Hematopoietic multipotent progenitor cell treated with erythropoietin and hydrocortisone succinate and interleukin-3 and kit ligand, for 4 days (in vitro differentiated cells): ENCODE results near the gene BRAT1.
A peak's percentile ranks its signal among the peaks of the same experiment; 100 is the strongest.

Source experiments
- DNase-seq: peaks from one replicate; pipeline ENCODE4 v3.0.0-alpha.2; 2015

BRAT1 gene

DNA sequence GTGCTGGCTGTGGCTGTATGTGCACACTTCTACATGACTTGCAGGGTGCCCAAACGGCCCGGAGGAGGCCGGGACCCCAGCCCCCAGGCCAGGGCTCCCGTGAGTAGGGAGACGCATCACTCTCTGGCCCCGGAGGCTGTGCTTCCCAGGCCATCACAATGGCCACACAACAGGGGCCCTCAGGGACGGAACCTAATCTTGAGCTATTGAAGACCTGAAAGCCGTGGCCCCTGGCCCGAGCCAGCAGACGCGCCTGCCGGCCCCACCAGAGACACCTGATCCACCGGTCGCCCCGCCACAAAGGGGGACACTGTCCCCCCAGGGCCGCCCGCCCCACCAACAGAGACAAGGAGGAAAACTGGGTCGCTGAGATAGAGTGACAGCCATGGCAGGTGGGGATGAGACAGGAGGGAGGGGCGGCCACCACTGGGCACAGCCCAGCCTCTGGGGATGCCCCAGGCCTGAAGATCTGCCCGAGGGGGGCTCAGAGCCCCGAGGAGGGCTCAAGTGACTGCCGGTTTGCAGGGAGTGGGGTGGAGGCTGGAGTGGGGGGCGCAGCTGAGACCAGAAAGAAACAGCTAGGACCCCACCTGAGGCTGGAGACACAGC, 45.9 kb downstream of the BRAT1 start:
- no peak for DNase-seq

DNA sequence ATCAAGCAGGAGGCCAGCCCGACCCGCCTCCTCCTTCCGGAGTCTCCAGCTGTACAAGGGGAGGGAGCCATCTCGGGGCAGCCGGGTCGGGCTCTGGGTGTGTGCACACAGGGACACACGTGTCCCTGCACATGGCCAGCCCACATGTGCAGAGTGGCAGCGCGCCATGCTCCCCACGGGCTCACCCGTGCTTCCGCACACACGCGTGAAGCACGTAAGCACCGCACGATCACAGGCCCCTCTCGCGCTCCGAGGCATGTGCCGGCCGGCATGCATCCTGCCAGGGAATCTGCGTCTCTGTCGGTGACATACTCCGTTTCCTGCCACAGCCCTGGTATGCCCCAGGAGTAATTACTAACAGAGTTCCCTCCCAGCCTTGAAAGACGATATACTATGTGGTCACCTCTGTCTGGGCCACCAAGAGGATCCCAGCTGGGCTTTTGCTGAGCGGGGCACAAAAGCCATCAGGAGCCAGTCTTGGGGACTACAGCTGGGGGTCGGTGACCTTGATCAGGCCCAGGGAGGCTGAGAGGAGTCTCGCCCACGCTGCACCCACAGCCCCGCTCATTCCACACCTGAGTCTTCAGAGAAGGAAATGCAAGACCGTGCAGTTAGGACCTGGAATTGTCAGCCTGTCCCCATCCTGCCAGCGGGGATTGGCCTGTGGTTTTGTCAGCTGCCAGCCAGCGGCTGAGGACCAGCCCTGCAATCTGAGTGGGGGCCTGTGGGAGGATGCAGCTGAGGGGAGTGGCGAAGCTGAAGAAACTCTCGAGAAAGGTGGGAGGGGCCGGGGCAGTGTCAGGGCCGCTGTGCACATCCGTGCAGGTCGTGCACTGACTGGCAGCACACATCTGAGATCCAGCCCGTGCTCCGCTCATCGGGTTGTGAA, 46.8 kb downstream of the BRAT1 start:
- peak; percentile 89 for DNase-seq

DNA sequence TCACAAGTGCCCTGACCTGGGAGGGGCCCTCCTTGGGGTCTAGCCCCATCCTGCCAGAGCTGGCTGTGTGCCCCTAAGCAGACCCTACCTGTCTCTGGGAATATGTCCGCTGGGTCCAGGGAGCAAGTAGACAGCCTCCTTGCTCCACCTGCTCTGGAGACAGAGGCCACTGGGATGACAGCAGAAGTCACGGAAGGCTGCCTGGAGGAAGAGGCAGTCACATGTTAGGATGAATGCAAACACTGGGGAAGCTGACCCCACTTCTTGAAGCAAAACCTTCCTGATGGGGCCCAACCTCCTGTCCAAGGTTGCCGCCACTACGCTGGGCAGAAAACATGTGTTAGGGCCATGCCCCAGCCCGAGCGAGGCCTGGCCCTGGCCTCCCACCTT, 47.4 kb downstream of the BRAT1 start:
- DNase-seq = no peak

DNA sequence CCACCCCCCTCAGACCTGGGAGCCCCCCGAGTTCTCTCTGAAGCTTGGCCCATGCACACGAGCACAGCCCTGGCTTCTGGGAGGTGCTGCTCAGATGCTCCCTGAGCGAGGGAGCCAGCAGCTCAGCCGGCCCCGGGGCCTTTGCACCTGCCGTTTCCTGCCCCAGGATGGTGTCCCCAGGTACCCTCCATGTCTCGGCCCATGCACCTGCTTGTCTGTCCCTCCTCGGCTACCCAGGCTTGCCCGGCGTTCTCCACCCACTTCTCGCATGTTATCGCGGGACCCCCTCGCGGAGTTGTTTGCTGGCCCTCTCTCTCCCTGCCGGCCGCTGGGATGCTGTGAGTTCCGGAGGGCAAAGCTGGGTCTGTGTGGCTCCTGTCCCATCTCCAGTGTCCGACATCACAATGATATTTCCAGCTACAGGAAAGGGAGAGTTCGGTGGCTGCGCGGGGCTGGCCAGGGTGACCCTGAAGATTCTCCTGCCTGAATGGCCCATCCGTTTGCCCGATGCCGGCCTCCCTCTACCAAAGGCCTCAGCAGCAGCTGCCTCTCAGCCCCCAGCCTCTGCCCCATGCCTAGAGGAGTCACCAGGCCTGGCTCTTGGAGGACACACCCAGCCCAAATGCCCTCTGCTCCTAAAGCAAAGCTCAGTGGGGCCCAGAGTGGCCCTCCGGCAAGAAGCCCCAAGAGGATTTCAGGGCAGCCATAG, 48.0 kb downstream of the BRAT1 start:
- DNase-seq = no peak

DNA sequence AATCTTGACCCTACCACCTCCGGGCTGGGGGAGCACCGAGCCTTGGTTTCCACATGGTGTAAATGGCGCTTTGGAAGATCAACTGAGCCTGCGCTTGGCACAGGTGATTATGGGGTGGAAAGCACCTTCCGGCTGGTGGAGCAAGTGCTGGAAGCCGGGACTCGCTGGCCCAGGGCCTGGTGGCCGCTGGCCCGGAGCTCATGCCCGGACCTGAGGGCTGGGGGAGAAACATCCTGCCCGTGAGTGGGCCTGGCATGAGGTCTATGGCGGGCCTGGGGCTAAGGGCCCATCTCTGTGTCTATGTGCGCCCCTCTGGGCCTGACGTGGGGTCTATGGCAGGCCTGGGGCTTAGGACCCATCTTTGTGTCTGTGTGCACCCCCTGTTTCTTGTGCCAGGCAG, 49.9 kb downstream of the BRAT1 start:
- no peak for DNase-seq

DNA sequence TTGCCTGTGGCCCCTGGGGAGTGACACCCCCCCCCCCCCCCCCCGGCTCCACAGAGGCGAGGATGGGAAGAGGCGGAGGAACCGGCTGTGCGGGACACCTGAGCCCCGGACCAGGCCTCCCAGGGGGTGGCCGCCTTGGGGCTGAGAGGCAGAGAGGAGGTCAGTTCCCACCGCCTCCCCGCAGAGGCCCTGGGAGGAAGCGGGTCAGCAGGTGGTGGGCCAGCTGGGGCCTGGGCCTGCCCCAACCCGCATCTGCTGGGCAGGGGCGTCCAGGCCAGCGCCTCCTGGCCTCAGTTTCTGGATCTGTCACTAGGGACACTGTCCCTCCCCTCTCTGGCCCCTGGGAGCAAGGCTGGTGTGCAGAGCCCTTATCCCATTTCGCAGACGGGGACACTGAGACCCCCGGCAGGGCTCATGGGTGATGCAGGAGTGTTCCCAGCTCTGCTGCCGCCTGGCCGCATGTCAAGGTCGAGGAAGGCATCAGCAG, 50.4 kb downstream of the BRAT1 start:
- DNase-seq = no peak

DNA sequence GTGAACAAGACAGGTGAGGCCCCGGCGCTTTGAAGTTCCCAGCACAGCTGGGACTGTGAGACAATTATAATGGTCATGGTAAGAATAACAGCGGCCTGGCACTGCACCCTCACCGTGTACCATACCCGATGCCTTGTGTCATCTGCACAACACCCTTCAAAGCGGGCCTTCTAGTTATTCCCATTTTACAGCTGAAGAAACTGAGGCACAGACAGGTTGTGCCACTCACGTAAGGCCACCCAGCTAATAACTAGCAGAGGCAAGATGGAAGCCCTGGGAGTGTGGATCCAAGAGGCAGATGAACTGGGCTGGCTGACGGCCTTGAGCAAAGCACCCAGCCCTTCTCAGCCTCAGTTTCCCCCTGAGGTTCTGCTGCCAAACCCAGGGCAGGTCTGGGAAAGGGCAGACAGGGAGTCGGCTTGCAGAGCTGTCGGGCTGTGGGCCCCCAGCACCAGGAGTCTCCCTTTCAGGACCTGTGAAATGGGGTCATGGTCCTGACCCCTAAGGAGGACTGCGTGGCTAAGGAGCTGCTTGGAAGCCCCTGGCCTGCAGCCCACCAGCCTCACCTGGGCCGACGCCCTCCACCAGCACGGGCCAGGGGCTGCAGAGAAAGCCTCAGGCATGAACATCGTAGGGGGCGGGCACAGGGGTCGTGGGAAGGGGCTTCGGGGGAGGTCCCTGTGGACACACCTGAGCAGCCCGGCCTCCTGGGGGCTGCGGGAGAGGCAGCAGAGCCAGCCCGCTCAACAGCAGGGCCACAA, 51.0 kb downstream of the BRAT1 start:
- no peak for DNase-seq

DNA sequence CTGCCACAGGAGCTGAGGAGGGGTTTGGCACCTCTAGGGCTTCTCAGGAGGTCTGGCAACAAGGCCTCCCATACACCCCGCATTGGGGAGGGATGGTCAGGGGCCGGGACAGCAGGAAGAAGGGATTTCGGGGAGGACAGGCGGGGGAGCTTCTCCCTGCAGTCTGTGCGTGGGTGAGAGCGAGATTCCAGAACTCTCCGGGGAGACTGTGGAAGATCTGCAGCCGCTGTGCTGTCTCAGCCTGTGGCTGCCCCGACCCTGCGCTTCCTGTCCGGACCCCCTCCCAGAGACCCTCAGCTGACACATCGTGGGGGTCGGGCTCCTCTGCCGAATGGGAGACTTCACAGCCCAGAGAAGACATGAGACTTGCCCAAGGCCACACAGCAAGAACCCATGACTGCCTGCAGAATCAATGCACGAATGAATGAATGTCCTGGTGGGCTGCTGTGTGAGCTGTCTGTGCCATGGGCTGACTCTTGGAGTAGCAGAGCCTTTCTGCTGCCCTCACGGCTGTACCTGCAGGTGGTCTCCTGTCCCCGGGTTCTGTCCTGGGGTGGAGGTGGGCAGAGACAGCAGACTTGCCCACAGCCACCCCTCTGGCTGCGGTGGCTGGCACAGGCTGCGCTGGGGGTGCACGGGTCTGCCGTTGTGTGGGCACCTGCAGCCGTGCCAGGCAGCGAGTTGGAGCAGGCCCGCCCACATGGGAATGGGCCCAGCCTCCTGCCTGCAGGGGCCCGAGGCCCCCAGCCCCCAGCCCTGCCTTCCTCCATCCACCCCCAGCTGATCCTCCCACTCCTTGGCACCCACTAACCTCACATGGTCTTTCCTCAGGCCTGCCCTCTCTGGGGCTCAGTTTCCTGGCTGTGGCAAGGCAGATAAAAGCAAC, 52.0 kb downstream of the BRAT1 start:
- DNase-seq = no peak

DNA sequence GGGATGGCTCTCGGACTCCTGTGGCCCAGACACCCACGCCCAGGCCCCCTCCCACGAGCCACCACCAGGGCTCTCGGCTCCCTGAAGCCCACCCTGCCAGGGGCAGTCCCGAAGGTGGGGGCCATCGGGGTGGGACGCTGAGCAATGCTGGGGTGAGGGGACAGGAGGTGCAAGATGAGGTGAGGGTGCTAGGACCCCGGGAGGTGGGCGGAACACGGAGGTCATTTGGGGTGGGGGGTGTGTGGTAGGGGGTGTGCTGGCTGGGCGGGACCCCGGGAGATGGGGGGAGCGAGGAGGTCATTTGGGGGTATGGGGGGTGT, 52.7 kb downstream of the BRAT1 start:
- no peak for DNase-seq

DNA sequence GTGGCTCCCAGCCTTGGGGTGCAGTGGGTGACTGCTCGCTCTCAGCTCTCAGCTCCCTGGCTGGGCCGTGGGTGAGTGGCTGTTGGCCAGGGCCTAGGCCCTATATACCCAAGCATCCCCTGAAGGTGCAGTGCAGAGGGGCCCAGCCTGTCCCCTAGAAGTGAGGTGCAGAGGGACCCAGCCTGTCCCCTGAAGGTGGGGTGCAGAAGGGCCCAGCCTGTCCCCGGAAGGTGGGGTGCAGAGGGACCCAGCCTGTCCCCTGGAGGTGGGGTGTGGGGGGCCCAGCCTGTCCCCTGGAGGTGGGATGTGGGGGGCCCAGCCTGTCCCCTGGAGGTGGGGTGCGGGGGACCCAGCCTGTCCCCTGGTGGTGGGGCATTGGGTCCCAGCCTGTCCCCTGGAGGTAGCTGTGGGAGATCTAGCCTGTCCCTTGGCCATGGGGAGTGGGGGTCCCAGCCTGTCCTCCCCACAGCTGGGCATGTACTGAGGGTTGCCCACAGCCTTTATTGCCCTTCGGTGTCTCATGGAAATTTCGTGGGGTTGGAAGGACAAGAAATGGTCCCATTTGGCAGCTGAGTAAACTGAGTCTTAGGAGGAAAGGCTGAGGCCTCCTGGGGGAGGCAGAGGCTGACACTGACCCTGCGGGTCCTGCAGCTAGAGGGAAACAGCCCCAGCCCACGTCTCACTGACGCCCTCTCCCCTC, 53.2 kb downstream of the BRAT1 start:
- DNase-seq = no peak

DNA sequence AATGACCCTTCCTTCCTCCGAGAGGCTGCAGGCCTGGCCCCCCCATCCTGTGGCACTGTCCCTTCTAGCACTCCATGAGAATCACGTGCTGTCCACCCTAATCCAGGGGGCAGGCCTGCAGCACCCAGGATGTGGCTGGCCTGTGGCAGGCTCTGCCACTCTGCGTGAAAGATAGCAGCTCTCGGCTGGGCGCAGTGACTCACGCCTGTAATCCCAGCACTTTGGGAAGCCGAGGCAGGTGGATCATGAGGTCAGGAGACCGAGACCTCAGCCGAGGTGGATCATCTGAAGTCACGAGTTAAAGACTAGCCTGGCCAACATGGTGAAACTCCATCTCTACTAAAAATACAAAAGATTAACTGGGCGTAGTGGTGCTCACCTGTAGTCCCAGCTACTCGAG, 54.6 kb downstream of the BRAT1 start:
- DNase-seq = no peak

DNA sequence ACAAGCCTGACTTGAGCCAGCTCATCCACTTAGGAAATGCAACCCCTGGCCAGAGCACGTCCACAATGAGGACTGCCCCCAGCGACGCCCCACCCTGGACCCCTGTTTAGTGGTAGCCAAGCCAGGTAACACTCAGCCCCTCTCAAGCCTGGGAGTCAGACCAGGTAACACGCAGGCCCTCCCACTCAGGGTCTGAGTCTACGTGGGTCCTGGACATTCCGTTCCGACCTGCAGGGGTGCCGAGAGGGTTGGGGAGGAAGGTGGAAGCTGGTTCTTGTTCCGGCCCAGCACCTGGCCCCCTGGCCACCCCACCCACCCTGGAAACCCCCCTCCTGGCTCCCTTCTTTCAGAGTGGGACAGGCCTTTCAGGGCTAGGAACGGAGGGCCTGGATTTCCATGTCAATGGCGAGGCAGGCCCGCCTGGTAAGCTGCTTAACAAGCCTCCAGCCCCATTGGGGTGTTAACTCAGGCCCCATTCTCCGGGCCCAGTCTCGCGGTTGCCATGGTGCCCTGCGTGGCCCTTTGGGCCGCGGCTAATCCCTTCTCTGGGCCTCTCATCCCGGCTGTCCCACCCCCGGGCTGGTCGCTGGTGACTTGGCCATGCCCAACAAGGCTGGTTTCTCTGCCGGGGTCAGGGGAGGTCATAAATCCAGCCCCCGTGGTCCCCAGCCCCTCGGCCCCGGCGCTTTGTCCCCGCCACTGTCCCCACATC, 55.4 kb downstream of the BRAT1 start:
- DNase-seq = no peak

DNA sequence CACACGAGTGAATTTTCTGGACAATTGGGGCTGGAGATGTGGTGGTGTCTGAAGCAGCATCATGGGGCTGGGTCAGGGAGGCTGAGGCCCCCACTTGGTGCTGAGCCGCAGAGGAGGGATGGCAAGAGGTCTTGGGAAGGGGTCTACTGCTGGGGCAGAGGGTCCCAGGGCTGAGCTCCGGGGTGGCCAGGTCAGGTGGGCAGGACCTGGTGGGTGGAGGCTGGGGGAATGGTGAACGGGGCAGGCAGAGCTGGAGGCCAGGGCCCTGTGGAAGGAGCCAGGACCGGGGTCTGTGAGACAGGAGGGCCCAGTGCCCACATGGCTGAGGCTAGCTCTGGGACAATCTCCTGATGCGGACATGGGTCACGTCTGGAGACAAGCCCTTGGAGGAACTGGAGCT, 56.1 kb downstream of the BRAT1 start:
- no peak for DNase-seq

DNA sequence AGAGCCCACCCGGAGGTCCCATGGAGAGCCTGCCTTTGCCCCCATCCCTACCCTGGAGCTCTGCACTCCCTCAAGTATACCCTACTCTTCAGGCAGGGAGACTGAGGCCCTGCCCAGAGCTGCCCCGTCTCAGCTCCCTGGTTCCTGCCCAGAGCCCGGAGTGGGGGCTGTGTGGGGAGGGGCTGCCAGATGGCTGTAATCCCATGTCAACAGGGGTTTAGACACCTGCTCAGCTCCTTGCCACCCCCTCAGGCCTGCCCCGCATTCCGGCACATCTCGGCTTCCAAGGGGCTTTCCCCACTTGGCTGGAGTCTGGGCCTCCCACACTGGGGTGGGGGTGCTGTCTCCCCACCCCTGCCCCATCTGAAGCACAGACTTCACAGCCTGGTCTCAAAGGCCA, 56.6 kb downstream of the BRAT1 start:
- DNase-seq = no peak

DNA sequence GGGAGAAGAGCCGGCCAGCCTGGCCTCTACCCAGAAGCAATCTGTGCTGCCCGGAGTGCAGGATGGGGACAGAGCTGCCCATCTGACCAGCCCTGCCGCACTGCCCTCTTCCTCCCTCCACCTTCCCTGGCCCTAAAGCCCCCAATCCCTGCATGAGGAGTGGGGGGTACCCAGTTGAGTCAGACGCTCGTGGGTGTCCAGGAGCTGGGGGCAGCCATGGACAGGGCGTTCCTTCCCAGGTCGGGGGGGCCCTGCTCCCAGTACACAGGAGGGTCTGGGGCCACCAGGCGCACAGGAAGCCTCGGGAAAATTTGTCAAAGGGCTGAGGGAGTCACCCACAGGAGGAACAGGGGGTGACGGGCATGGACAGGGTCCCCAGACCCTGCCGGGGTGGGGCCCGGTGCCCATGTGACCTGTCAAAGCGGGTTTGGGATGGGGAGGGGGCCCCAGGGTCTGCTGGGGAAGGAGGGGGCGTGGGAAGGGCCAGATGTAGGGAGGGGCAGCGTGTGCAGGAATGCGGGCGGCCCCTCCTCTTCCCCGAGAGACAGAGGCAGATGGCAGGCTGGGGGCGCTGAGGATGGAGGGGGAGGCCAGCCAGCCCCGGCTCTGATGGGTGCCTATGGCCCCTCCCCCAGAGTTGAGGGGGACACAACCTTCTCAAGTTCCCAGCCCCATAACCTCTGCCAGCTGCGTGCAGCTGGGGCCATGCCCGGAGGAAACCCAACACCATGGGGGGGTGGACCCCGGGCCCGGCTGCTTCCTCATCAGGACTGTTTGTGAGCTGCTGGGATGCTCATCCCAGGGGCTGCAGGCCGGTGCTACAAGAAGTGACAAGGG, 57.6 kb downstream of the BRAT1 start:
- peak; percentile 38 for DNase-seq

DNA sequence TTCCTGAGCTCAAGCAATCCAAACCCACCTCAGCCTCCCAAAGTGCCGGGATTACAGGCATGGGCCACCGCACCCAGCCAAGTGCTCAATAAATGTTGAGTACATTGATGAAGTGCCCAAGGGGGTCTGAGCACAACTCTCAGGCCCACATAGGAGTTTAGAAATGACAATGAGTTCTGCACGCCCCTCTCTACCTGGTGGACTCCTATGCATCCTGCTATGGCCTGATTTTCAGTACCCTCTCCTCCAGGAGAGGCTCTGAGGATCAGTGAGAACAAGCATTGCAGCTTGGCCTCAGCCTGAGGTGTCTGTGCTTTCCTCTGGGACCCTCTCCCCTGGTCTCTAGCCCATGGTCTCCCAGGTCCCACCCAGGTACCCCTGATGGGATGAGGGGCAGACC, 58.3 kb downstream of the BRAT1 start:
- DNase-seq = no peak

DNA sequence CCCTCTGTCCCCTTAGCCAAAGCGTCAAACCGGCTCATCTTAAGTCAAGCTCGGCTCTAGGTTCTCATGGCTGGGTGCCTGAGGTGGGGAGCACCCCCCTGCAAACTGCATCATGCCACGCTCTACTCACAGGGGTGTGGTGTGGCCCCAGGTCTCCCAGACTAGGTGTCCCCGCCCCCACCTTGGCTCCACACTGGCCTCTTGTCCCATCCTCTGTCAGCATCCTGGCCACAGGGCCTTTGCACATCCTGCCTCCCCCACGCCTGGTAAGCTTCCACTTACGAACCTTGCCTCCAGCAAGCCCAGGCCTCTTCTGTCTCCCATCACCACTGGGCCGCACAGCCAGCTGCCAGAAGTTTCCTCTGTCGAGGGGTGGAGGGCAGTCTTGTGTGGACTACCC, 58.9 kb downstream of the BRAT1 start:
- no peak for DNase-seq

DNA sequence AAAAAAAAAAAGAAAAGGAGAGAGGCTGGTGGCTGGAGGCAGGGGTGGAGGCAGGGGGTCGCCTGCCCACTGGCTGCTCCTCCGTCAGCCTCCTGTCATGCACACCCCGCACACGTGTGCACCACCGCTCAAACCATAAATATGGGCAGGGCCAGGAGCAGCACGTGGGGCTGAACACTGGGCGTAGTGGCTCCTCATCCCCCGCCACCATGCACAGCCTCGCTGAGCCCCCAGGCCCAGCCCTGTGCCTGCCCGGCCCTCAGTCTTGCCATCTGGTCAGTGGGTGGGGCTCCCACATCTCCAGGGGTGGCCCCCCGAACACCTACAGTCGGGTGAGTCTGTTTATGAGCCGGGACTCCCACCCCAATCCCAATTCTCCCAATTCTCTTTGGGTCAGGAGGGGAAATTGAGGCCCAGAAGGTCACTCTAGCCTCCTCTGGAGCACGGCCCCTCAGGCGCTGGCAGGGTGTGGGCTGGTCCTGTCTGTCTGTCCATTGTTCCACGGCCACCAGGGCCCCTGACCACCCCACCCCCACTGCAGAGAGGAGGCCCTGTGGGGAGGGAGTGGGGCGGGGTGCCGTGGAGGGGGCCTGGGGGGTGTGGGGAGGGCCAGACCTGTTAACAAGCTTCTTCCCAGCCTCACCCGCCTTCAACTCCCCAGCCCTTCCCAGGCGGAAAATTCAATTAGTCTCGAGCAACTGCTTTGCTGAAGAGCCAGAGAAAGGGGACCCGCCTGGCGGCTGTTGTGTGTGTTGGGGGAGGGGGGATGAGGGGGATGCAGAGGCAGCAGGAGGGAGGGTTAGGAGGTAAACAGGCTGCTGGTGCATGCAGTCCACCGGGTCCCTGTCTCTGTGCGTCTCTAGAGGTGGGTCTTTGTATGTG, 59.7 kb downstream of the BRAT1 start:
- no peak for DNase-seq
